IMR-90 (cell line): Measurements from ENCODE around the gene C10orf71. TPM values are rescaled to one million over a fixed set of nuclear protein-coding genes. Genes with fewer than 3 reads are reported as not detected.

Experiments used
- ATAC-seq: fragments of 200-7000 bp; cut with Tn5 transposase; 2 replicates; pipeline ENCODE4 v1.9.1; 2020; ENCODE audit warnings: low read depth, mild to moderate bottlenecking, moderate library complexity
- BruUV-seq: library from RNA; stranded (reverse); fragments of 400-500 nt; replicated peaks from 2 replicates; lab custom pipeline; 2021; lab: Mats Ljungman, UMichigan
- CTCF ChIA-PET: fragments of 300-600 bp; formaldehyde crosslinking; extraction: SDS; loops from one replicate; lab custom pipeline; 2021; ENCODE audit warnings: antibody characterized with exemption; lab: Yijun Ruan, JAX
- POLR2A ChIA-PET: fragments of 300-600 bp; sonication (Branson Sonifier 250); formaldehyde crosslinking; loops from one replicate; lab custom pipeline; 2022; ENCODE audit warnings: antibody characterized with exemption; ENCODE audit not compliant: unreplicated experiment; lab: Charles Lee
- DNase-seq: peaks from one replicate; pipeline ENCODE4 v3.0.0; 2013
- H2AFZ ChIP-seq: replicated peaks from 2 replicates; pipeline ENCODE3; 2013; ENCODE audit warnings: low read length, mild to moderate bottlenecking; ENCODE audit not compliant: poor library complexity
- H2AK5ac ChIP-seq: 2 replicates; pipeline ENCODE4 v1.6.1; 2013; ENCODE audit warnings: low read depth, low read length, inconsistent platforms
- H2AK9ac ChIP-seq: replicated peaks from 2 replicates; pipeline ENCODE3; 2013; ENCODE audit warnings: mild to moderate bottlenecking, low read depth, low read length, moderate library complexity; ENCODE audit not compliant: poor library complexity
- H2BK120ac ChIP-seq: 2 replicates; pipeline ENCODE4 v1.6.1; 2013; ENCODE audit warnings: low read depth, low read length, inconsistent platforms
- H2BK15ac ChIP-seq: 3 replicates; pipeline ENCODE4 v1.6.1; 2013; ENCODE audit warnings: low read depth, low read length, inconsistent platforms
- H2BK20ac ChIP-seq: 2 replicates; pipeline ENCODE4 v1.6.1; 2013; ENCODE audit warnings: low read depth, mild to moderate bottlenecking, inconsistent platforms, low read length, moderate library complexity
- H2BK5ac ChIP-seq: 2 replicates; pipeline ENCODE4 v1.6.1; 2013; ENCODE audit warnings: mild to moderate bottlenecking, low read depth, low read length, inconsistent platforms; ENCODE audit not compliant: poor library complexity, severe bottlenecking
- H3K14ac ChIP-seq: replicated peaks from 2 replicates; pipeline ENCODE4 v1.6.1; 2013; ENCODE audit warnings: low read depth, low read length, inconsistent platforms
- H3K18ac ChIP-seq: 2 replicates; pipeline ENCODE4 v1.6.1; 2013; ENCODE audit warnings: low read depth, low read length, control low read depth
- H3K23ac ChIP-seq: 2 replicates; pipeline ENCODE4 v1.6.1; 2013; ENCODE audit warnings: low read depth, low read length, inconsistent platforms
- H3K27ac ChIP-seq: 2 replicates; pipeline ENCODE4 v1.5.1; 2013; ENCODE audit warnings: mild to moderate bottlenecking, control low read depth, low read length; ENCODE audit not compliant: insufficient read depth
- H3K27me3 ChIP-seq: 2 replicates; pipeline ENCODE4 v1.6.1; 2013; ENCODE audit warnings: low read length; ENCODE audit not compliant: control insufficient read depth, insufficient read depth
- H3K36me3 ChIP-seq: 2 replicates; pipeline ENCODE4 v1.6.1; 2013; ENCODE audit warnings: low read length, mixed read lengths; ENCODE audit not compliant: control insufficient read depth, insufficient read depth
- H3K4ac ChIP-seq: 2 replicates; pipeline ENCODE4 v1.6.1; 2013; ENCODE audit warnings: low read depth, low read length, inconsistent platforms
- H3K4me1 ChIP-seq: 2 replicates; pipeline ENCODE4 v1.6.1; 2013; ENCODE audit warnings: low read length, mixed read lengths; ENCODE audit not compliant: control insufficient read depth, insufficient read depth
- H3K4me2 ChIP-seq: 2 replicates; pipeline ENCODE4 v1.6.1; 2013; ENCODE audit warnings: low read depth, mild to moderate bottlenecking, control low read depth, low read length, moderate library complexity
- H3K4me3 ChIP-seq: 2 replicates; pipeline ENCODE4 v1.5.1; 2013; ENCODE audit warnings: low read depth, mild to moderate bottlenecking, control low read depth, low read length, moderate library complexity; ENCODE audit not compliant: insufficient read depth
- H3K56ac ChIP-seq: 2 replicates; pipeline ENCODE4 v1.6.1; 2013; ENCODE audit warnings: low read length, inconsistent platforms; ENCODE audit not compliant: insufficient read depth; ENCODE audit errors: extremely low read depth
- H3K79me1 ChIP-seq, 2 experiments: 2 replicates each; pipeline ENCODE4 v1.6.1; 2013; ENCODE audit warnings: low read length in 2 of 2, inconsistent platforms in 1 of 2, low read depth in 1 of 2
- H3K9ac ChIP-seq: 2 replicates; pipeline ENCODE4 v1.6.1; 2013; ENCODE audit warnings: low read depth, low read length, control low read depth
- H3K9me1 ChIP-seq: 2 replicates; pipeline ENCODE4 v1.6.1; 2013; ENCODE audit warnings: low read length, inconsistent platforms; ENCODE audit not compliant: insufficient read depth
- H3K9me3 ChIP-seq: 2 replicates; pipeline ENCODE4 v1.6.1; 2013; ENCODE audit warnings: low read length; ENCODE audit not compliant: control insufficient read depth, insufficient read depth
- H4K20me1 ChIP-seq: 2 replicates; pipeline ENCODE4 v1.6.1; 2013; ENCODE audit warnings: low read length, inconsistent platforms; ENCODE audit not compliant: insufficient read depth
- H4K5ac ChIP-seq: 2 replicates; pipeline ENCODE4 v1.6.1; 2013; ENCODE audit warnings: mild to moderate bottlenecking, low read depth, low read length, control low read depth
- H4K8ac ChIP-seq, 2 experiments: 2 replicates each; pipeline ENCODE4 v1.6.1; 2013; ENCODE audit warnings: low read depth in 2 of 2, low read length in 2 of 2, control low read depth in 1 of 2, inconsistent platforms in 1 of 2
- H4K91ac ChIP-seq: 2 replicates; pipeline ENCODE4 v1.6.1; 2013; ENCODE audit warnings: low read depth, low read length, inconsistent platforms; ENCODE audit not compliant: insufficient read depth
- CEBPB ChIP-seq: IDR thresholded peaks from 2 replicates; pipeline ENCODE4 v1.6.1; 2012; ENCODE audit warnings: low read depth, low read length, improper control_type of control experiment
- ELK1 ChIP-seq: fragments of 150-350 bp; IDR thresholded peaks from 2 replicates; pipeline ENCODE4 v1.6.1; 2016; ENCODE audit warnings: low read depth, mild to moderate bottlenecking, low read length, moderate library complexity, borderline replicate concordance
- FOS ChIP-seq: fragments of 150-350 bp; IDR thresholded peaks from 2 replicates; pipeline ENCODE4 v1.6.1; 2016; ENCODE audit warnings: low read depth, low read length
- MAFK ChIP-seq: IDR thresholded peaks from 2 replicates; pipeline ENCODE4 v1.6.1; 2012; ENCODE audit warnings: low read depth, low read length, improper control_type of control experiment
- MAZ ChIP-seq: IDR thresholded peaks from 2 replicates; pipeline ENCODE4 v1.6.1; 2012; ENCODE audit warnings: low read depth, mild to moderate bottlenecking, low read length, improper control_type of control experiment, moderate library complexity, borderline replicate concordance
- MXI1 ChIP-seq: IDR thresholded peaks from 2 replicates; pipeline ENCODE4 v1.6.1; 2012; ENCODE audit warnings: low read depth, mild to moderate bottlenecking, low read length, moderate library complexity, borderline replicate concordance
- POLR2A ChIP-seq: IDR thresholded peaks from 2 replicates; pipeline ENCODE4 v1.6.1; 2012; ENCODE audit warnings: mild to moderate bottlenecking, low read depth, low read length
- RAD21 ChIP-seq: IDR thresholded peaks from 2 replicates; pipeline ENCODE4 v1.6.1; 2012; ENCODE audit warnings: low read length, improper control_type of control experiment
- RCOR1 ChIP-seq: IDR thresholded peaks from 2 replicates; pipeline ENCODE4 v1.6.1; 2012; ENCODE audit warnings: mild to moderate bottlenecking, low read length, improper control_type of control experiment; ENCODE audit not compliant: insufficient replicate concordance
- RFX5 ChIP-seq: IDR thresholded peaks from 2 replicates; pipeline ENCODE4 v1.8.0; 2012; ENCODE audit warnings: low read depth, mild to moderate bottlenecking, low read length, moderate library complexity
- SMC3 ChIP-seq: fragments of 150-350 bp; IDR thresholded peaks from 2 replicates; pipeline ENCODE4 v1.6.1; 2016; ENCODE audit warnings: low read depth, mild to moderate bottlenecking, antibody characterized with exemption, low read length, moderate library complexity
- WGBS, 2 experiments: methylation state at CpG; one replicate each; pipeline versions ENCODE4 v1.1.5 to v1.1.7; 2013; ENCODE audit warnings: missing lambda C conversion rate in 2 of 2; ENCODE audit not compliant: insufficient read length in 1 of 2; ENCODE audit errors: extremely low coverage in 2 of 2; 5-methylcytosine and 5-hydroxymethylcytosine counted together
- dilution Hi-C: fragments of 300-500 bp; cut with HindIII; formaldehyde crosslinking; loops from one replicate; pipeline ENCODE4 v1.14.3; 2018; ENCODE audit warnings: low sequenced_read_pairs; ENCODE audit not compliant: unreplicated experiment
- in situ Hi-C: fragments of 300-500 bp; cut with MboI; formaldehyde crosslinking; loops from 3 replicates; pipeline ENCODE4 v1.14.3; 2019; ENCODE audit warnings: low sequenced_read_pairs, inconsistent platforms, mixed read lengths
- intact Hi-C: fragments of 100-400 bp; cut with micrococcal nuclease; formaldehyde crosslinking; loops from 2 replicates; pipeline ENCODE4 v1.10.0; 2022
- polyA plus RNA-seq, 3 experiments: library from polyadenylated mRNA; depleted of rRNA; stranded (reverse); fragments of >200 nt; gene quantifications; 2 replicates each; pipeline ENCODE4 v1.2.3, GENCODE V29; 2012; ENCODE audit warnings: low replicate concordance in 1 of 3
- total RNA-seq: library from RNA; depleted of rRNA; stranded (reverse); fragments of >200 nt; gene quantifications from 2 replicates; pipeline ENCODE4 v1.2.3, GENCODE V29; 2012
- TF ChIP-seq, protein P1 (sequence below): fragments of 150-350 bp; IDR thresholded peaks from 2 replicates; pipeline ENCODE4 v1.6.1; 2017; ENCODE audit warnings: mild to moderate bottlenecking, antibody characterized with exemption, low read length, low read depth

The C10orf71 gene
- total and polyA plus RNA-seq, 2 of the 4 experiments (the other 2 are of a cell fraction) = not detected

DNA sequence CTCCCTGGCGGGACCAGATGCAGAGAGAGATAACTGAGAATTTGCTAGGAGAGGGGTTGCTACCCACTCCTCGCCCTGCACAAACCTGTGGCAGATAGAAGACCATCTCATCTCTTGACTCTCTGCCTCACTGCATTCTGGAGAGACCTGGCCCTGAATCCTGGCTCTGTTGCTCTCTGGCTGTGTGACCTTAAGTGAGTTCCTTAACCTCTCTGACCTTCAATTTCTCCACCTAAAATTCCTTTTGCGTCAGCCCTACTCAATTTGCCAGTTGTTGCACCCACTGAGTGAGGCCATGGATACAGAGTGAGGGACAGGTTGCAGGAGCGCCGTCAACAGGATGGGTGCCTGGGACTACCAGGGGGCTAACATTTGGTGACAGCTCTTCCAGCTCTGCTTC is 5.2 kb downstream of the C10orf71 start:
- BruUV-seq = no TSS peak
- CTCF ChIA-PET = no interaction called here
- Histone ChIP-seq H3K9me1 (no peaks in the 10 kb centered on the region), H3K27ac (no peak overlapping the region), H4K91ac (no peak overlapping the region), H2AK5ac (no peak overlapping the region), H3K9ac (no peak overlapping the region), H2AFZ (no peak overlapping the region), H3K23ac (no peak overlapping the region), H3K36me3 (no peaks in the 10 kb centered on the region), H4K8ac (no peak overlapping the region), H3K14ac (no peak overlapping the region), H3K4ac (no peak overlapping the region), H2BK120ac (no peak overlapping the region), H3K18ac (no peak overlapping the region), H3K4me3 (no peak overlapping the region), H2BK5ac (no peak overlapping the region), H3K27me3 (peaks cover 25% of the 10 kb centered on the region), H3K4me1 (no peaks in the 10 kb centered on the region), H2BK15ac (no peak overlapping the region), H4K5ac (no peak overlapping the region), H2BK20ac (no peak overlapping the region), H3K9me3 (no peaks in the 10 kb centered on the region), H3K4me2 (no peak overlapping the region), H3K79me1 (no peaks in the 10 kb centered on the region), H4K20me1 (no peaks in the 10 kb centered on the region), H3K56ac (no peak overlapping the region), H2AK9ac (no peak overlapping the region)
- no CpG with 5 or more reads among the region's 5 CpGs for WGBS, 2 experiments
- intact Hi-C loops = no loop called here
- ATAC-seq (no peak), DNase-seq (no peak)
- POLR2A ChIA-PET = no interaction called here
- dilution Hi-C loops = no loop called here
- in situ Hi-C loops = no loop called here
- TF ChIP-seq MAZ (no peak), RCOR1 (no peak), RAD21 (no peak), SMC3 (no peak), FOS (no peak), MAFK (no peak), RFX5 (no peak), POLR2A (no peak), MXI1 (no peak), ELK1 (no peak), CEBPB (no peak)
- TF ChIP-seq, protein P1, sequence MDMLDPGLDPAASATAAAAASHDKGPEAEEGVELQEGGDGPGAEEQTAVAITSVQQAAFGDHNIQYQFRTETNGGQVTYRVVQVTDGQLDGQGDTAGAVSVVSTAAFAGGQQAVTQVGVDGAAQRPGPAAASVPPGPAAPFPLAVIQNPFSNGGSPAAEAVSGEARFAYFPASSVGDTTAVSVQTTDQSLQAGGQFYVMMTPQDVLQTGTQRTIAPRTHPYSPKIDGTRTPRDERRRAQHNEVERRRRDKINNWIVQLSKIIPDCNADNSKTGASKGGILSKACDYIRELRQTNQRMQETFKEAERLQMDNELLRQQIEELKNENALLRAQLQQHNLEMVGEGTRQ = no peak
